Umbilical cord (tissue), 1 donor: Measurements from ENCODE around the gene PCID2. TPM values are rescaled to one million over a fixed set of nuclear protein-coding genes. Genes with fewer than 3 reads are reported as not detected.

Source experiments
- total RNA-seq: library from RNA; depleted of rRNA; stranded (reverse); fragments of >200 nt; gene quantifications from one replicate; pipeline ENCODE4 v1.2.3, GENCODE V29; 2014; ENCODE audit warnings: low replicate concordance; ENCODE audit not compliant: insufficient read depth

Gene PCID2
- total RNA-seq, 1 donor from 2014 or later = 79.9 TPM

Other genes starting within 250 kb of the PCID2 start
- 9.4 TPM for gene MCF2L, start 239.5 kb downstream of the PCID2 start, total RNA-seq
- gene F7, start 102.9 kb downstream of the PCID2 start, total RNA-seq = 3.6 TPM
- 31.3 TPM for gene F10, start 85.9 kb downstream of the PCID2 start, total RNA-seq
- gene PROZ, start 50.0 kb downstream of the PCID2 start, total RNA-seq = 3.1 TPM
- 237 TPM for gene CUL4A, start 944 bp upstream of the PCID2 start, total RNA-seq
- 101 TPM for gene LAMP1, start 88.6 kb upstream of the PCID2 start, total RNA-seq
- not detected for gene GRTP1, start 155.5 kb upstream of the PCID2 start, total RNA-seq
- 1.7 TPM for gene ADPRHL1, start 244.8 kb upstream of the PCID2 start, total RNA-seq